PC-9 (cell line): ENCODE results near the gene STX5. TPM values are rescaled to one million over a fixed set of nuclear protein-coding genes. Genes with fewer than 3 reads are reported as not detected.

ENCODE experiments used
- BruUV-seq: library from RNA; stranded (reverse); fragments of 400-500 nt; replicated peaks from 2 replicates; lab custom pipeline; 2021; lab: Mats Ljungman, UMichigan
- CTCF ChIA-PET: fragments of 300-600 bp; sonication (Branson Sonifier 250); formaldehyde crosslinking; loops from one replicate; lab custom pipeline; 2022; ENCODE audit warnings: antibody characterized with exemption; lab: Charles Lee
- POLR2A ChIA-PET: fragments of 300-600 bp; sonication (Branson Sonifier 250); formaldehyde crosslinking; loops from one replicate; lab custom pipeline; 2022; ENCODE audit warnings: antibody characterized with exemption; ENCODE audit not compliant: unreplicated experiment; lab: Charles Lee
- DNase-seq, 2 experiments: peaks; one replicate each; pipeline versions ENCODE4 v3.0.0 to v3.0.0-alpha.2; 2015 to 2022; ENCODE audit warnings: mixed read lengths in 1 of 2
- H2AFZ ChIP-seq: fragments of 200-600 bp; sonication (generic); 2 replicates; pipeline ENCODE4 v1.8.1; 2017; ENCODE audit warnings: antibody characterized with exemption
- H3F3A ChIP-seq: fragments of 200-600 bp; sonication (generic); 2 replicates; pipeline ENCODE4 v1.8.1; 2017; ENCODE audit warnings: antibody characterized with exemption, mild to moderate bottlenecking, low read depth; ENCODE audit not compliant: insufficient read depth
- H3K27ac ChIP-seq: fragments of 200-600 bp; sonication (generic); 2 replicates; pipeline ENCODE4 v1.6.1; 2016; ENCODE audit warnings: mixed run types
- H3K27me3 ChIP-seq: fragments of 200-600 bp; sonication (generic); 2 replicates; pipeline ENCODE4 v1.6.1; 2016; ENCODE audit warnings: low read depth, mixed run types; ENCODE audit not compliant: insufficient read depth
- H3K36me3 ChIP-seq: fragments of 200-600 bp; sonication (generic); 2 replicates; pipeline ENCODE4 v1.6.1; 2016; ENCODE audit warnings: low read depth, mixed run types
- H3K4me1 ChIP-seq: fragments of 200-600 bp; sonication (generic); replicated peaks from 2 replicates; pipeline ENCODE4 v1.6.1; 2016; ENCODE audit warnings: mixed run types; ENCODE audit not compliant: insufficient read depth
- H3K4me2 ChIP-seq: fragments of 200-600 bp; sonication (generic); 2 replicates; pipeline ENCODE4 v1.6.1; 2017; ENCODE audit warnings: mixed run types
- H3K4me3 ChIP-seq: fragments of 200-600 bp; sonication (generic); 2 replicates; pipeline ENCODE4 v1.6.1; 2016; ENCODE audit warnings: mixed run types
- H3K79me2 ChIP-seq: fragments of 200-600 bp; sonication (generic); 2 replicates; pipeline ENCODE4 v1.6.1; 2017; ENCODE audit warnings: low read depth, mixed run types
- H3K9me2 ChIP-seq: fragments of 200-600 bp; sonication (generic); 2 replicates; pipeline ENCODE4 v1.8.1; 2017; ENCODE audit warnings: mild to moderate bottlenecking; ENCODE audit not compliant: insufficient read depth
- H3K9me3 ChIP-seq: fragments of 200-600 bp; sonication (generic); 2 replicates; pipeline ENCODE4 v1.8.1; 2016; ENCODE audit warnings: low read depth; ENCODE audit not compliant: insufficient read depth
- H4K20me1 ChIP-seq: fragments of 200-600 bp; sonication (generic); 2 replicates; pipeline ENCODE4 v1.8.1; 2017; ENCODE audit not compliant: insufficient read depth
- EZH2 ChIP-seq: fragments of 200-600 bp; sonication (generic); IDR thresholded peaks from 2 replicates; pipeline ENCODE4 v1.8.0; 2017; ENCODE audit warnings: antibody characterized with exemption, low read depth
- intact Hi-C: fragments of 100-400 bp; cut with micrococcal nuclease; formaldehyde crosslinking; loops from one replicate; pipeline ENCODE4 v1.10.0; 2022; ENCODE audit not compliant: unreplicated experiment
- total RNA-seq: library from RNA; stranded (reverse); gene quantifications from 2 replicates; pipeline ENCODE4 v1.2.3, GENCODE V29; 2021
- TF ChIP-seq, protein P1 (sequence below): fragments of 200-600 bp; sonication (generic); conservative IDR thresholded peaks from 2 replicates; pipeline ENCODE4 v1.6.1; 2017; ENCODE audit warnings: mixed run types, antibody characterized with exemption, mild to moderate bottlenecking, moderate library complexity

The STX5 gene
- total RNA-seq, 1 experiment from 2014 or later = 65.8 TPM

DNA sequence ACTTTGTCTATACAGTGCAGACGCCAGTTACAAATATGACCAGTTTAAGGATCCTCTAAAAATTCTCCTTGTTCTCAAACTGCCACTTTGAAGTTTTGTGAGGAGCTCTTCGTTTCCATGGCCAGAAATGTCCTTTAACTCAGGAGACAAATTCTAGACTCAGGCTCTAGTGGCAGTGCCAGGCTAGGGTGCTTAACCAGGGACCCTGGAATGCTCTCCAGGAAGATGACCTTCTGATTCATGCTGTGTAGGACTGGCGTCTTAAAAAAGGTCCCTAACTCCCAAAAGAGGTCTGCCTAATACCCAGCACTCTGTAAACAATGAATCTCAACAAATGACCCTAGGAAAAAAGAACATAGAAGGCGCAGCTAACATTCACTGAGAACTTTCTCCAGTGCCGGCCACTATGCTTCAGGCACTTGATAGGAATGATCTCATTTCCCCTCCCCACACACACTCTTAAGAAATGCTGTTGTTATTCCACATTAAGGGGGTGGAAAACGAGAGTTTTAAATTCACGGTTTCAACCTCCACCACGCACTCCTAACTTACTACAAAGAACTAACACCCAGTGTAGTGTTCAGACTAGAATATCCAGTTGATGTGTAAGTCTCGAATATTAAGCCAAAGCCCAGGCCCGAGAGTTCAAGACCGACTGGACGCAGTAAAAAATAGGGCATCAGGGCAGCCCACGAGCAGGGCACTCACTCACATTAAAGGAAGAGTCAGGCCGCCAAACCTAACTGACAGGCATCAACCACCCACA lies 27.4 kb downstream of the STX5 start:
- no peak for TF ChIP-seq EZH2
- TF ChIP-seq, protein P1, sequence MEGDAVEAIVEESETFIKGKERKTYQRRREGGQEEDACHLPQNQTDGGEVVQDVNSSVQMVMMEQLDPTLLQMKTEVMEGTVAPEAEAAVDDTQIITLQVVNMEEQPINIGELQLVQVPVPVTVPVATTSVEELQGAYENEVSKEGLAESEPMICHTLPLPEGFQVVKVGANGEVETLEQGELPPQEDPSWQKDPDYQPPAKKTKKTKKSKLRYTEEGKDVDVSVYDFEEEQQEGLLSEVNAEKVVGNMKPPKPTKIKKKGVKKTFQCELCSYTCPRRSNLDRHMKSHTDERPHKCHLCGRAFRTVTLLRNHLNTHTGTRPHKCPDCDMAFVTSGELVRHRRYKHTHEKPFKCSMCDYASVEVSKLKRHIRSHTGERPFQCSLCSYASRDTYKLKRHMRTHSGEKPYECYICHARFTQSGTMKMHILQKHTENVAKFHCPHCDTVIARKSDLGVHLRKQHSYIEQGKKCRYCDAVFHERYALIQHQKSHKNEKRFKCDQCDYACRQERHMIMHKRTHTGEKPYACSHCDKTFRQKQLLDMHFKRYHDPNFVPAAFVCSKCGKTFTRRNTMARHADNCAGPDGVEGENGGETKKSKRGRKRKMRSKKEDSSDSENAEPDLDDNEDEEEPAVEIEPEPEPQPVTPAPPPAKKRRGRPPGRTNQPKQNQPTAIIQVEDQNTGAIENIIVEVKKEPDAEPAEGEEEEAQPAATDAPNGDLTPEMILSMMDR = no peak
- peak in 1 of 2 experiments; percentile 46 for DNase-seq
- Histone ChIP-seq H3K4me2 (peak overlapping the region; percentile 91), H3K79me2 (peaks cover 32% of the 10 kb centered on the region), H4K20me1 (no peaks in the 10 kb centered on the region; the same call in 1 of the 2 replicates), H3K9me2 (no peaks in the 10 kb centered on the region), H3K4me3 (peak overlapping the region; percentile 94), H2AFZ (peak overlapping the region; percentile 74), H3F3A (peaks cover 26% of the 10 kb centered on the region; the same call in 1 of the 2 replicates), H3K4me1 (peaks cover 20% of the 10 kb centered on the region), H3K9me3 (no peaks in the 10 kb centered on the region), H3K36me3 (peaks cover 33% of the 10 kb centered on the region), H3K27ac (peak overlapping the region; percentile 16), H3K27me3 (no peaks in the 10 kb centered on the region)
- intact Hi-C loops = loop anchor here (1.0 to 2.0 kb wide), 2 partner anchors 18 to 28 kb away; partner anchors contain the start of genes STX5, TEX54 and TMEM179B
- BruUV-seq = TSS peak; percentile 52
- ChIA-PET POLR2A (interaction anchor here (0.6 kb wide), 1 partner anchor 37 kb away, joined by 5 read pairs; no protein-coding TSS in a partner anchor), CTCF (no interaction called here)

DNA sequence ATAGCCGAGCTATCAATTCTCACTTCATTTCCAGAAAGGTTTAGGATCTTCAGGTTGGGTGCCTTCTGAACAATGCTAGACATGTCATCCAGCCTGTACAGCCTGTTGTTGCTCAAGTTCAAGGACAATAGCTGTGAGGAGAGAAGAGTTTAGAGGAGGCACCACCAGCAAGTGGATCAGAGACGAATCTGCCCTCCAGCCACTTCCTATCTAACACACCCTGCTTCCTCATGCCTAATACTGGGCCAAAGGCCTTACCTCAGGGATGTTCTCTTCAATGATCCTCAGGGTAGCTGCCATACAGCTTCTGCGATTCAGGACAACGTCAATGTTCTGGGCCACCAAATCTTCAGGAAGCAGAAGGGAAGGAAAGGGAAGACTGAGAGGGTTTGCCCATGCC lies 30.8 kb downstream of the STX5 start:
- no peaks in the 10 kb centered on the region; the same call in 1 of the 2 replicates for H4K20me1 ChIP-seq
- peak in 1 of 2 experiments; percentile 31 for DNase-seq
- no TSS peak for BruUV-seq
- no peak overlapping the region for H3K4me2 ChIP-seq
- TF ChIP-seq, protein P1 = no peak
- TF ChIP-seq EZH2 = no peak
- H3K36me3 ChIP-seq = peaks cover 45% of the 10 kb centered on the region
- H3K27ac ChIP-seq = no peak overlapping the region
- ChIA-PET CTCF (no interaction called here), POLR2A (no interaction called here)
- intact Hi-C loops = no loop called here
- peaks cover 14% of the 10 kb centered on the region for H3K4me1 ChIP-seq
- H3K4me3 ChIP-seq = no peak overlapping the region
- peaks cover 6% of the 10 kb centered on the region; the same call in 1 of the 2 replicates for H3F3A ChIP-seq
- no peaks in the 10 kb centered on the region for H3K9me2 ChIP-seq
- no peaks in the 10 kb centered on the region for H3K27me3 ChIP-seq
- peaks cover 32% of the 10 kb centered on the region for H3K79me2 ChIP-seq
- no peaks in the 10 kb centered on the region for H3K9me3 ChIP-seq
- H2AFZ ChIP-seq = no peak overlapping the region

DNA sequence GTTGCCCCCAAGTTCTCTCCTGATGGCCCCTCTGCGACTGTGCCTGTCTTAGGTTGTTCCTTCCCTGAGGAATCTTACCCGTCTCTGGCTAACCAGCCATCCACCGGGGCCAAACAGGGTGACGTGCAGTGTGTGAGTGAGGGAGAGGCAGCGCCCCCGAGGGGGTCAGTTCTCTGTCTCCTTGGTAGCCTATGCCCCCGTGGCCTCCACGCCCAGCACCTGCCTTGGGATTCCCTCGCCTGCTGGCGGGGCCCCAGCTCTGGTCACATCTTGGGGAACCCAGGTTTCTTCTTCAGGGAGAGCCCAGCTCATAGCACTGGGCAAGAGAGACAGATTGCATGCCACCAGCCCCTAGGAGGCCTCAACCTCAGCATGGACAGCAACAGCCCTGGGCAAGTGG lies 32.4 kb downstream of the STX5 start:
- Histone ChIP-seq H3F3A (peaks cover 8% of the 10 kb centered on the region), H3K9me2 (no peaks in the 10 kb centered on the region), H3K4me1 (peaks cover 11% of the 10 kb centered on the region), H3K27ac (no peak overlapping the region), H3K4me3 (no peak overlapping the region), H4K20me1 (no peaks in the 10 kb centered on the region), H2AFZ (no peak overlapping the region), H3K79me2 (peaks cover 27% of the 10 kb centered on the region), H3K4me2 (no peak overlapping the region), H3K27me3 (no peaks in the 10 kb centered on the region), H3K36me3 (peaks cover 46% of the 10 kb centered on the region), H3K9me3 (no peaks in the 10 kb centered on the region)
- intact Hi-C loops = no loop called here
- CTCF ChIA-PET = no interaction called here
- TF ChIP-seq, protein P1 = no peak
- no peak for TF ChIP-seq EZH2
- no peak for DNase-seq
- BruUV-seq = no TSS peak
- POLR2A ChIA-PET = interaction anchor here (0.5 kb wide), 1 partner anchor 29 kb away, joined by 9 read pairs; no protein-coding TSS in a partner anchor
